ENCODE results near the gene TMOD1. TPM values are rescaled to one million over a fixed set of nuclear protein-coding genes. Genes with fewer than 3 reads are reported as not detected.

TMOD1 gene
- total RNA-seq, 1 donor from 2014 or later, result not detected

- no peaks in the 10 kb centered on the region for H3K36me3 Mint-ChIP-seq
- Histone ChIP-seq H3K4me3 (peak overlapping the region; percentile 85), H3K9ac (peak overlapping the region; percentile 77), H2AFZ (replicated peaks) (peak overlapping the region; percentile 82), H3F3A (ENCODE audit: low read depth) (peaks cover 35% of the 10 kb centered on the region), H3K4me1 (peaks cover 32% of the 10 kb centered on the region), H3K27ac (peak overlapping the region; percentile 98), H3K9me3 (ENCODE audit: low read depth) (no peaks in the 10 kb centered on the region), H4K20me1 (ENCODE audit: low read depth) (peaks cover 51% of the 10 kb centered on the region), H3K36me3 (no peaks in the 10 kb centered on the region), H3K4me2 (peak overlapping the region; percentile 90), H3K79me2 (ENCODE audit: low read depth) (peaks cover 86% of the 10 kb centered on the region), H3K27me3 (no peaks in the 10 kb centered on the region)
- H3K27me3 Mint-ChIP-seq (ENCODE audit: insufficient read depth, low read depth), result peaks cover 2% of the 10 kb centered on the region
- H3K4me1 Mint-ChIP-seq, result peaks cover 33% of the 10 kb centered on the region
- H3K4me3 Mint-ChIP-seq, result peak overlapping the region; percentile 88
- H3K9me3 Mint-ChIP-seq, result no peaks in the 10 kb centered on the region
- TF ChIP-seq EZH2phosphoT487 (IDR thresholded peaks at IDR 0.05) (no peak), EZH2 (IDR thresholded peaks at IDR 0.05) (no peak), CTCF (IDR thresholded peaks at IDR 0.05) (no peak)
- H3K27ac Mint-ChIP-seq, result peak overlapping the region; percentile 94
- peak; percentile 84 for DNase-seq (ENCODE audit: low spot score)
Measured at GRCh38 chr9:97632248-97632984, 130.9 kb downstream of the TMOD1 start.

- H3K4me1 ChIP-seq, result peaks cover 30% of the 10 kb centered on the region
- peaks cover 33% of the 10 kb centered on the region for H3K4me1 Mint-ChIP-seq
- H3K27me3 Mint-ChIP-seq (ENCODE audit: insufficient read depth, low read depth), result peaks cover 2% of the 10 kb centered on the region
- H3K36me3 Mint-ChIP-seq, result no peaks in the 10 kb centered on the region
- no peak for TF ChIP-seq EZH2phosphoT487 (IDR thresholded peaks at IDR 0.05)
- H3K27ac Mint-ChIP-seq, result peak within 1 kb of the TSS; percentile 99
- no peaks in the 10 kb centered on the region for H3K27me3 ChIP-seq
- H3F3A ChIP-seq (ENCODE audit: low read depth), result peaks cover 35% of the 10 kb centered on the region
- DNase-seq (ENCODE audit: low spot score), result peak; percentile 99
- peak within 1 kb of the TSS; percentile 88 for H3K4me3 Mint-ChIP-seq
- peak within 1 kb of the TSS; percentile 98 for H3K27ac ChIP-seq
- H3K36me3 ChIP-seq, result no peaks in the 10 kb centered on the region
- H3K9me3 ChIP-seq (ENCODE audit: low read depth), result no peaks in the 10 kb centered on the region
- peak within 1 kb of the TSS; percentile 85 for H3K4me3 ChIP-seq
- peaks cover 51% of the 10 kb centered on the region for H4K20me1 ChIP-seq (ENCODE audit: low read depth)
- peaks cover 86% of the 10 kb centered on the region for H3K79me2 ChIP-seq (ENCODE audit: low read depth)
- peak within 1 kb of the TSS; percentile 77 for H3K9ac ChIP-seq
- peak within 1 kb of the TSS; percentile 90 for H3K4me2 ChIP-seq
- H2AFZ ChIP-seq (replicated peaks), result peak within 1 kb of the TSS; percentile 82
- no peaks in the 10 kb centered on the region for H3K9me3 Mint-ChIP-seq
Measured at GRCh38 chr9:97632985-97633858, 131.8 kb downstream of the TMOD1 start, which contains the start of the genes NCBP1 and TSTD2. Gene NCBP1 (plus strand): TSS chr9:97633821. CDS start chr9:97633882, 61 bp downstream. Gene TSTD2 (minus strand): TSS chr9:97633368. CDS start chr9:97627562, 5,806 bp downstream.

- H3K9ac ChIP-seq, result peak overlapping the region; percentile 77
- Mint-ChIP-seq H3K27me3 (ENCODE audit: insufficient read depth, low read depth) (peaks cover 2% of the 10 kb centered on the region), H3K27ac (peak overlapping the region; percentile 85), H3K9me3 (no peaks in the 10 kb centered on the region), H3K4me3 (peak overlapping the region; percentile 88), H3K4me1 (peaks cover 29% of the 10 kb centered on the region), H3K36me3 (no peaks in the 10 kb centered on the region)
- peak; percentile 41 for TF ChIP-seq EZH2 (IDR thresholded peaks at IDR 0.05)
- no peak for TF ChIP-seq CTCF (IDR thresholded peaks at IDR 0.05)
- H4K20me1 ChIP-seq (ENCODE audit: low read depth), result peaks cover 51% of the 10 kb centered on the region
- H3K4me1 ChIP-seq, result peaks cover 23% of the 10 kb centered on the region
- no peak overlapping the region for H2AFZ ChIP-seq (replicated peaks)
- H3K36me3 ChIP-seq, result no peaks in the 10 kb centered on the region
- no peaks in the 10 kb centered on the region for H3K27me3 ChIP-seq
- peaks cover 35% of the 10 kb centered on the region for H3F3A ChIP-seq (ENCODE audit: low read depth)
- H3K9me3 ChIP-seq (ENCODE audit: low read depth), result no peaks in the 10 kb centered on the region
- peak overlapping the region; percentile 98 for H3K27ac ChIP-seq
- H3K4me2 ChIP-seq, result peak overlapping the region; percentile 90
- no peak for DNase-seq (ENCODE audit: low spot score)
- peak overlapping the region; percentile 85 for H3K4me3 ChIP-seq
- peaks cover 86% of the 10 kb centered on the region for H3K79me2 ChIP-seq (ENCODE audit: low read depth)
Measured at GRCh38 chr9:97633859-97634490, 132.5 kb downstream of the TMOD1 start.
